HUDEP-2 (cell line): ENCODE measurements around the gene PKIB.

Source experiments
- DNase-seq, 76 experiments: peaks; one replicate each; lab custom pipeline; 2025; ENCODE audit not compliant: unreplicated experiment in 76 of 76; lab: John Stamatoyannopoulos, UW

PKIB gene

DNA sequence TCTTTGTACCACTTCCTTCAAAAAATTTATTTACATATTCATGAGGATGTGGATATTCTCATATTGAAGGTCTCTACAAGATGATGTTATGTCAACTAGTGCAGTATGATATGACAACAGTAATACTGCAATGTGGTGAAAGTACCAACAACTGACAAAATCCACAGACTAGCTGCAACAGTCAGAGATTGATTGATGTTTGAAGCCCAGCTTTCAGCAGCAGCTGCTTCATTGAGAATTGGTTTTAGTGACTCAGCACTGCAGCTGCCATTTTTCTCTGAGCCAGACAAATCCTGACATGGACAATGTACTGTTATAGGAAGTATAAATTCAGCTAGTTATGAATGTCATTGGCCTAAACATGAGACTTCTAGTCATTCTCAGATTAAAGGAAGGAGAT, 53.8 kb downstream of the PKIB start:
- DNase-seq, result no peak

DNA sequence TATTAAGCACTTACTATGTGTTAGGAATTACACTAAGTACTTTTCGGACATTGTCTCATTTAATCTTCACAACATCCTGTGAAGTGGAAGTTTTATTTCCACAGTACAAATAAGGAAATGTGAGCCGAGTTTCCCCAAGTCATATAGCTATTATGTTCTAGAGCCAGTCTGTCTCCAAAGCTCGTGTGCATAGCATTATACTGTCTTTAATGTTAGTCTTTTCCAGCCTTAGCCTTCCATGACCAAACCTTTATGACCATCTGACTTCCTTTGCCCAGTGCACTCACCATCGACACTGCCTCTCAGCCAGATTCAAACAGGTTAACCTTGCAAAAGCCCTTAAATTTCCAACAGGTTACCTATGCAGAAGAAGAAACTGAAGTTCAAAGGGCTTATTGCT, 55.7 kb downstream of the PKIB start:
- DNase-seq, result no peak

DNA sequence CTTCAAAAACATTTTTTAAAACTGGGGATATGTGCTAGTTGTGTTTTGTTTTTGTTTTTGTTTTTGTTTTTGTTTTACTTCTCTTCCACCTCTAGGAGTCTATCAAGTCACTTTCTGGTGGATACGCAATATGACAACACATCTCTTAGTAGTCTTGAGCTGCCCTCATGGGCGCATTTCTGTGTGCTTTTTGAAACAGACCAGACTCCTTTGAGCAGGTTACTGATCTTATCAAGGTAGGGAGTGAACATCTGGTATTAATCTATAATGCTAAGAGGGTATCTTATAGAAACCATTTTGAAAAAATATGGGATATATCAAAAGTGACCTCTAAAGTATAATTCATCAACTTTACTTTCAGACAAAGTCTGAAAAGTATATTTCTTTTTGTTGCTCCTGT, 56.2 kb downstream of the PKIB start:
- DNase-seq, result no peak

DNA sequence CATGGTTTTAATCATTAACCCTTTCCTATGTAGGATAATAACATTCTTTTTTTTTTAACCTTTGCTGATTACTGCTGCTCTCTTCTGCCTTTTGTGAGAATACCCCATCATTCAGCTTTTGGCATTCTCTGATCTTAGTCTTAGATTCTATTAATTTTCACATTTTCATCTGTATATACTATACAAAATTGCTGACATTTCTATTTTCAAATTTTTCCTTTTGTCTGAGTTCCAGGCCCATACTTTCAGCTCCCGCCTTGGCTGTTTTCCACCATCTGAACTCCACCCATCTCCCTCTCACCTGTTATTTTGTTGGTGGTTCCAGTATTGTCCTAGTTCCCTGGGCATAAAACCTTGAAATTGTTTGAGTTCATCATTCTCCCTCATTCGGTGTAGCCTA, 59.2 kb downstream of the PKIB start:
- DNase-seq, result no peak

GRCh38 chr6:122669868-122670267, 59.7 kb downstream of the PKIB start:
- DNase-seq, result no peak

DNA sequence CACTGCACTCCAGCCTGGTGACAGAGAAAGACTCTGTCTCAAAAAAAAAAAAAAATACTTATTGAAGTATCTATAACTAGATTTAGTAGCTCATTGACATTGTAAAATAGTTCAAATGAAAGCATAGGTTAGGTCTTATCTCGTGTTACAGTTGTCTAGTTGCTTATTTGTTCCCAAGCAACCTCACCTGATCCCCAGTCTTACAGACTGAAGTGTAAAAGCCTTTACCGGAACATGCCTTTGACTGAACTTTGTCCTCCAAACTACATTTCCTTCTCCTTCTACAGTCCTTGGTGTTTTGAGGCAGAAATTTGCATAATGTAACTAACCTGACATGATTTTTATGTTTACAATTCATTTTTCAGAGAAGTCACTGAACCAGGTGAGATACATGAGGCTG, 61.0 kb downstream of the PKIB start:
- DNase-seq, result no peak

GRCh38 chr6:122673343-122673961, 63.2 kb downstream of the PKIB start:
- no peak for DNase-seq

- DNase-seq, result no peak
Measured at GRCh38 chr6:122676146-122676545, 65.9 kb downstream of the PKIB start.

GRCh38 chr6:122676688-122677087, 66.5 kb downstream of the PKIB start:
- DNase-seq, result no peak

DNA sequence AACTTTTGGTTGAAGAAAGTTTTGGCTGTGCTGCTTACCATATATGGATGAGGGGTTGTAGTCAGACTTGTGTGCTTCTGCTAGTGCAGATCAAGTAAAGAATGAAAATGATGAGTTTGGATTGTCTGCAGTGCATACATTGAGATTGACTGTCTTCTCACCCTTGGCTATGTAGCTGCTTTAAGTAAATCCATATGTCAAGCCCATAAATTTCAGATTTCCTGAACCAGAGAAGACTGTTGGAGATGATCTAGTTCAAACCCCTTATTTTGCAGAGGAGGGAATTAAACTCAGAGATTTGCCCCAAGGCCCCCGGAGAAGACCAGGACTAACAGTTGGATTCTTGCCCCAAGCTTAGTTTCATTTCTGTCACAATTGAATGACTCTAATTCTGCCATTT, 67.2 kb downstream of the PKIB start:
- no peak for DNase-seq

GRCh38 chr6:122678841-122679240, 68.6 kb downstream of the PKIB start:
- DNase-seq, result no peak

- DNase-seq, result no peak
Measured at GRCh38 chr6:122681705-122682104, 71.5 kb downstream of the PKIB start.

DNA sequence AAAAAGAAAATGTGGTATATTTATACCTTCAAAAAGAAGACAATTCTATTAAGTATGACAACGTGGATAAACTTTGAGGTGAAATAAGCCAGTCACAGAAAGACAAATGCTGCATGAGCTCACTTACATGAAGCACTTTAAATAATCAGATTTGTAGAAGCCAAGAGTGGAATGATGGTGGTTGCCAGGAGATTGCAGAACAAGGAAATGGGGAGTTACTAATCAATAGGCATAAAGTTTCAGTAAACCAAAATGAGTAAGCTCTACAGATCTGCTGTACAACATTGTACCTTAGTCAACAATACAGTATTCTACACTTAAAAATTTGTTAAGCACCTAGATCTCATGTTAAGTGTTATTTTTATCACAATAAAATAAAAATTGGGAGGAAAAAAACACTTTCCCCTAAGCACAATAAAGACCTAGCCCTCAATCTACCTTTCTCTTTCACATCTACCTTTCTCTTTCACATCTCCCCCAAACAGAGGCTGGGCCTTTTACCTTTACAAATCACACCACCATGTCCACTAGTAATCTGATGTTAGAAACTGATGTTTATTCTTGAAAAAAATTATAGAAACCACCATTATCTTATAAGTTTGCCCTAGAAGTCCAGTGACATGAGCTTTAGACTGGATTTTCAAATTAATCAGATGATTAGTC, 73.9 kb downstream of the PKIB start:
- DNase-seq, result no peak

GRCh38 chr6:122692175-122692598, 82.0 kb downstream of the PKIB start:
- DNase-seq, result no peak

DNA sequence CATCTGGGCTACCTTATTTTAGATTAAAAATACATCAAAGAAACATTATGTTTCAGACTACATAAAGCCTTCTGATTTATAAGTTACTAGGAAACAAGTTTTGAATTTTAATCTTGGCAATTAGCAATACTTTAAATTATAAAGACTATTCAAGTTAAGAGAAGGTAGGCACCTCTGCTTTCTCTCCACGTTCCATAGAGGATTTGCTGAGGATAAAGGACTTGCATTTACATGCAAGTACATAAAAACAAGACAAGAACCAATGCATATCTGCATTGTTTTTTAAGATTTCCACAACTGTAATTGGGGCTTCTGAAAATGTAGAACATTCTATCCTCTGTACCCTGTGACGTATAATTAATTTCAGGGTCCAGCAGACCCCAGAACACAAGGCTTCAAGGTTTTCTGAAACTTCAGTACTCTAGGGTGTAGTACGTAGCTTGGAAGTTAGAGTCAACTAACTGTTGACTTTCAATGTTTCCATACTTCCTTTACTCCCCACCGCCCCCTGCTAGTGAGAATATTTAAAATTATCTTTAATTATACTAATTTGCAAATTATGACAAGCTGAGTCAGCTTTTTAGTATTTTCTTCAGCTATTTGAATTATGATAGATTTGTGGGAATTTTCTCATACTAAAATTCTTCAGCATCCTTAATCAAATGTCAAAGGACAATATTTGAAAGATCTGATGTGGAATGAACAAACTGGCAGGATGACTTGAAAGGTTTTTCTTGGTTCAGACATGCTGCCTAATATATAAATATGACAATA, 82.8 kb downstream of the PKIB start:
- DNase-seq, result no peak

DNA sequence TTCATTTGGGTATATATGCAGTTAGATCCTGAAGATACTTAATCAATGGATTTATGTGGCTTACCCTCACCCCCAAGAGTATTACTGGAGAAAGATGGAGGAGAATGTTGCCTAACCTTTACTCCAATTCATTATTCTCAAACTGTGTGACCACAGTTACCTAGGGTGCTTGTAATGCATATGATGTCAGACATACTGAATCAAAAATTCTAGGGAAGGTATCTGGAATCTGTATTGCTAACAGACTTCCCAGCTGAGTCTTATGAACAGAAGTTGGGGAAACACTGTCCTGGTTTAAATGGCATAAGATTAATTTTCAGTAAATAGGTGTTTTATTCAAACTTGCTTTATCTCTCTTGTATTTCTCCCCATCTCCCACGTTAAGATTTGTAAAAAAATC, 83.9 kb downstream of the PKIB start:
- DNase-seq, result no peak

- DNase-seq, result no peak
Measured at GRCh38 chr6:122694602-122695001, 84.4 kb downstream of the PKIB start.

DNA sequence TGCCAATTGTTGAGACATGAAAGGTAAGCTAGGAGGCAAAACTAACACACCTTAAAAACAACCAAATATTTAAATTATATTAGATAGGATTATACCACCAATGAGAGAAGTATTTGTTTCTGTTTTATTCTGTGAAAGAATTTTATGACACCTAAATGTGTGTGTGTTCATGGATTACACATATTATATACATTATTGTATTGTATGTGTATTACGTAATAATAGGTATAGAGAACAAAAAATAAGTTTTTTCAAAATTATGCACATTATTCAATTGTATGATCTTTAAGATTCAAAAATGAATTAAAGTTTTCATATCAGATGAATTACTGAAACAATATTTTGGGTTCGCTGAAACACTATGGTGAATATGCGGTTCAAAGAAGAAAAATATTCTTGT, 85.0 kb downstream of the PKIB start:
- no peak for DNase-seq

DNA sequence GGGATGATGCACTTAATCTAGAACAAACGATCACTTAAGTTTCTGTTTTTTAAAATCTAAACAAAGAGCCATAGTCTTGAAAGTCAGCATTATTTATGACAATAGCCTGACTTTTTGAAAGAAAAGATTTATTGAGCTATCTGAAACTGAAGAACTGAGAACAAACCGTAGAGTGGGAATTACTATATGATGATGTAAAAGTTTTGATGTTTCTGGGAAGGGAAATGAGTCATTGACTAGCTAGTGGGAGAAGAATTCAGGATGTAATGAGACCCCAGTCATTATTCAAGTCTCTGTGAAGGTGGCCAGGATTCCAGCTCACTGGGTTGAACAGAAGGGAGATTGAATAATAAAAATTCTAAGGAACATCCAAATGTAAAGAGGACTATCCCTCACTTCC, 85.9 kb downstream of the PKIB start:
- no peak for DNase-seq

GRCh38 chr6:122696853-122697252, 86.6 kb downstream of the PKIB start:
- no peak for DNase-seq

GRCh38 chr6:122697458-122697857, 87.3 kb downstream of the PKIB start:
- no peak for DNase-seq

GRCh38 chr6:122701666-122702065, 91.5 kb downstream of the PKIB start:
- DNase-seq, result no peak
